HG02588 (cell line): ENCODE measurements around the gene GRK4.
A peak's percentile ranks its signal among the peaks of the same experiment; 100 is the strongest.
"Not testable (repeated sequence)": the region's sequence is repeated elsewhere in the genome, so short reads cannot be mapped to it uniquely, and the experiment has no call there.

Experiments
- ATAC-seq: cut with Tn5 transposase; IDR thresholded peaks from one replicate; pipeline ENCODE4 v1.9.1; 2021; ENCODE audit warnings: mild to moderate bottlenecking, moderate library complexity; ENCODE audit not compliant: unreplicated experiment

Gene GRK4

GRCh38 chr4:3037957-3038461 lies 74.6 kb downstream of the GRK4 start:
- no peak for ATAC-seq

- ATAC-seq = no peak
These were observed 76.5 kb downstream of the GRK4 start for GRCh38 chr4:3039706-3040366.

- peak; percentile 37 for ATAC-seq
These were observed 77.3 kb downstream of the GRK4 start for GRCh38 chr4:3040452-3041191.

- ATAC-seq = no peak
These were observed 78.1 kb downstream of the GRK4 start for GRCh38 chr4:3041192-3042142.

GRCh38 chr4:3042226-3042625 lies 78.9 kb downstream of the GRK4 start:
- ATAC-seq = no peak

- ATAC-seq = no peak
These were observed 80.1 kb downstream of the GRK4 start for GRCh38 chr4:3043282-3044020.

GRCh38 chr4:3044870-3045819 lies 81.8 kb downstream of the GRK4 start:
- ATAC-seq = no peak

GRCh38 chr4:3046162-3046561 lies 82.8 kb downstream of the GRK4 start:
- ATAC-seq = no peak

GRCh38 chr4:3046623-3047022 lies 83.3 kb downstream of the GRK4 start:
- ATAC-seq = no peak

GRCh38 chr4:3047464-3048286 lies 84.3 kb downstream of the GRK4 start:
- peak; percentile 96 for ATAC-seq

- ATAC-seq = not testable (repeated sequence)
These were observed 87.9 kb downstream of the GRK4 start for GRCh38 chr4:3051141-3051897.

- no peak for ATAC-seq
These were observed 90.9 kb downstream of the GRK4 start for GRCh38 chr4:3054169-3054759.

GRCh38 chr4:3059943-3060342 lies 96.6 kb downstream of the GRK4 start:
- ATAC-seq = no peak

GRCh38 chr4:3060946-3061345 lies 97.6 kb downstream of the GRK4 start:
- ATAC-seq = no peak

- ATAC-seq = no peak
These were observed 99.1 kb downstream of the GRK4 start for GRCh38 chr4:3062471-3062870.

GRCh38 chr4:3065551-3065950 lies 102.2 kb downstream of the GRK4 start:
- no peak for ATAC-seq

- no peak for ATAC-seq
These were observed 103.5 kb downstream of the GRK4 start for GRCh38 chr4:3066836-3067400.
